SK-N-SH (cell line): ENCODE measurements around the gene ABCB9.

Experiments used
- CTCF ChIP-seq: fragments of 200-600 bp; sonication (generic); IDR thresholded peaks from 2 replicates; pipeline ENCODE4 v1.6.1; 2017; ENCODE audit warnings: antibody characterized with exemption, mild to moderate bottlenecking, moderate library complexity
- TAF1 ChIP-seq: IDR thresholded peaks from 2 replicates; pipeline ENCODE4 v1.6.1; 2012; ENCODE audit warnings: low read depth, mild to moderate bottlenecking, low read length, moderate library complexity, borderline replicate concordance

GRCh38 chr12:122999196-122999946 lies 33.1 kb upstream of the ABCB9 start:
- TF ChIP-seq TAF1 (no peak), CTCF (no peak)
